Dermis lymphatic vessel endothelial cell (primary cell): ENCODE data around the gene SUMF1. TPM values are rescaled to one million over a fixed set of nuclear protein-coding genes. Genes with fewer than 3 reads are reported as not detected.

Experiments
- total RNA-seq: library from RNA; depleted of rRNA; stranded (reverse); fragments of >200 nt; gene quantifications from 2 replicates; pipeline ENCODE4 v1.2.1, GENCODE V29; 2014

Gene SUMF1
- total RNA-seq = 50.3 and 66.0 TPM in 2 replicates

GRCh38 chr3:4466741-4467521 is at the start of gene SUMF1:
SUMF1 (minus strand) TSS chr3:4467269; CDS start chr3:4467245, 24 bp downstream.

GRCh38 chr3:4493014-4493940 is 26.2 kb upstream of the SUMF1 start, which contains the start of gene ITPR1:
ITPR1 (plus strand) TSS chr3:4493348; CDS start chr3:4516492, 23,144 bp downstream.

Other genes starting within 250 kb of the SUMF1 start
- gene SETMAR, start 163.9 kb downstream of the SUMF1 start, total RNA-seq = 7.2 and 12.9 TPM in 2 replicates
- gene ITPR1, start 26.1 kb upstream of the SUMF1 start, total RNA-seq = 27.9 and 29.4 TPM in 2 replicates